CD4-positive, alpha-beta T cell treated with Interleukin-2 at 100 ng/mL for 4 hours (primary cell): ENCODE measurements around the gene DSE.

Experiments used
- DNase-seq: peaks from one replicate; pipeline ENCODE4 v3.0.0-alpha.2; 2020; ENCODE audit warnings: low spot score

DSE gene

DNA sequence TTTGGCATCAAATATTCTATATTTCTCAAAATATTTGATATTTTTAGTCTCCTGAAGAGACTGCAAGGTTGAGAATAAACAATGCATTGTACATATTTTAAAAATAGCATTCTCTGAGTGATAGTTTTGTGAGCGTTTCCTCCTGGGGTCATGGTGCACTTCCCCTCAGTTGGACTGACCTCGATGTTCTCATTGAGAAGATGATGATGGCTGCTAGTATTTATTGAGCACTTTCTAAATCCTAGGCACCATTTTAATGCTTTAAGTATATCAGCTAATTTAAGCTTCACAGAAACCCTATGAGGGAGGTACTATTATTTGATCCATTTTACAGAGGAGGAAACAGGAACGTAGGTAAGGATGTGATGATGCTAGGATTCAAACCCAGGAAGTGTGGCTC is 18.2 kb downstream of the DSE start:
- DNase-seq: no peak

DNA sequence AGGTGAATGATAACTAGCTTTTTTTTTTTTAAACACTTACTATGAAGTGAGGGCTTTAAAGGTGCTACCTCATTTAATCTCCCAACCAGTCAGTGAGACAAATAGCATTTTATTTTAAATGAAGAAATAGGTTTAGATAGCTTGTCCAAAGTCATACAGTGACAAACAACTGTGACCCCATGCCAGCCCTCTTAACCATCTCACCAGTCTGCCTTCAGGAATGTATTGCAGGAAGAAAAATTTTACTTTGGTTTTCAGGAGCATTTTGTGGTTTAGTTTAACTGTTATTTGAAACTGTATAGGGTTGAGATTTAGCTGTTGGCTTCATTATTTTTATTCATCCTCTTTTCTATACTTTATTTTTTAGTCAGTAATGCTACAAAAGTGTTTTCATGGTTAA is 18.6 kb downstream of the DSE start:
- DNase-seq: no peak

DNA sequence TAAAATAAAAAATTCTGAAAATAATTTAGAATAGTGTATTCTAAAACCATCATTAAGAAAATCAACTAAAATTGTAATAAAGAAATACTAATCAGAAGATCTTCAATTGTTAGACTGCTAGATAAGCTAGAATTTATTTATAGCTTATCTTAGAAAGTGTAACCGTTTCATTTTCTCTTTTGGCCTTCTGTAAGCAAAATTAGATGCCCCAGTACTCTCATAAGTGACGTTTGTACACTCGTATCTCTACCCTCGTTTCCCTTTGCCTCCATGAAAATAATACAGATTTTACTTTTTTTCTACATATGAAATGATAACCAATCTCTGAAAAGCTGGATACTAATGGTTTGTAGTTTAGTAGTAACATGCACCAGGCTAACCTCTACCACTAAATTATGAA is 19.8 kb downstream of the DSE start:
- DNase-seq: no peak

DNA sequence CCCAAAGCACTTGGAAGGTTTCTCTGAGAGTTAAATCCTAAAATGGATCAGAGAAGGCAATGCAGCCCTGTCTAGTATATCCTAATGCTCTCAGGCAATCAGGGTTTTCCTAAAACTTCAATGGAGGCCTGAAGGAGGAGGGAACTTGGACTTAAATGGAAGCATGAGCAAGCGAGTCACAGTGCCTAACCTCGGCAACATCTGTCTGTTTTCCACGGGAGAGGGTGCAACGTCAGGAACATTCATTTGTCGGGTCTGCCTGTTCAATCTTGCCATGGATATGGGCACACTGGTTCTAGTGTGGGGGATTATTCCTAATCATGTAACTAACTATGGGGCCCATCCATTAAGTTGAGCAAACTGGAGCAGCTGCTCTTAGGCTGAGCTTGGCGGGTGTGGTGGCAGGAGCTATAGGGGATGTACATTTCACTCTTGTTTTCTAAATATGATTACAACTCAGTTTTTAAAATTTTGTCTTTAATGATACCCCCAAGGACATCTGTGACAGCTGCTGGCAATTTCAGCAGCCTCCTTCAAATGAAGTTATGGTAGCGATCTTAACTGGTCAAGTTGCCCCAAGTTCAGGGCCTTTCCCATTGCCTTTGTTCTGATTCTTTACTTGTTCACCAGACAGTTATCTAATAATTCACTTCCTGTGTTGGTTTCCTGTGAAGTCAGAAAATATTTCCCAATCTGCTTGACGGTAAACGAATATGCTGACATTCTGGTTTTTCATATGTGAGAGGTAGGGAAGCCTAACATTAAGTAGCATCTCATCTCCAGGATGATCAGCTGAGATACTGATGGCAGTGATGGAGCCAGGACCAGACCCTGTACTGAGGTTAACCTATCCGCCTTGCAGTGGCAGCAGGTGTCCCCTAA is 21.6 kb downstream of the DSE start:
- peak; percentile 52 for DNase-seq

DNA sequence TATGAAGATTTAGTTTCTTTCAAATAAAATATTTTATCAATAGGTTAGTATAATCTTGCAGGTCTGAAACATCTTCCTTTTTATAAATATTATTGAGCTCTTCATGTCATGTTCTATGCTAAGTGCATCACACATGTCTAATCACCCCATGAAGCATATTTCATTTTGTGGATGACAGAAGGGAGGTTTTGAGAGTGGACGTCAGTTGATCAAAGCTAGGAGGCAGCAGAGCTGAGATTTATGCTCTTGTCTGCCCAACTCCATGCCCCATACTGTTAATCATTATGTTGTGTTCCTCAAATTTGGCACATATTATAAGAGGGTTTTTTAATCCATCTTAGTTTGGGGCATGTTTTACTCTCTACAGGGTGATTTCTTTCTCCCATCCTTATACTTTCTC is 22.7 kb downstream of the DSE start:
- no peak for DNase-seq

DNA sequence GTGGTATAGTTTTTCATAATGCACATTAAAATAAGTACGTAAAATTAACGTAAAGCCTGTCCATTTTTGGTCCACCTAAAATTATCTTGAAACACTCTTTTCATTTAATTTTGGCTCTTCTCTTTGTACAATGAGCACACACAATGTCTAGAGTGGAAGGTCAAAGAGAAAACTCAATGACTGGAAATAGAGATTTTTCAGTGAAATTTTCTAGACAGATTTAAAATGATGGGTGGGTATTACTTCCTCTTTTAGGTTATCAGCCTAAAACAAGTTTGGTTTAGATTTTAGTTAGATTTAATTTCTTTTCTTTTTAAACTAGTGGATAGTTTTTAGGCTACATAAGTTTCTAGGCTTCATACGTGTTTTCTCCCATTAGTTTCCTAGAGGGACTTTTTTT is 24.9 kb downstream of the DSE start:
- no peak for DNase-seq

DNA sequence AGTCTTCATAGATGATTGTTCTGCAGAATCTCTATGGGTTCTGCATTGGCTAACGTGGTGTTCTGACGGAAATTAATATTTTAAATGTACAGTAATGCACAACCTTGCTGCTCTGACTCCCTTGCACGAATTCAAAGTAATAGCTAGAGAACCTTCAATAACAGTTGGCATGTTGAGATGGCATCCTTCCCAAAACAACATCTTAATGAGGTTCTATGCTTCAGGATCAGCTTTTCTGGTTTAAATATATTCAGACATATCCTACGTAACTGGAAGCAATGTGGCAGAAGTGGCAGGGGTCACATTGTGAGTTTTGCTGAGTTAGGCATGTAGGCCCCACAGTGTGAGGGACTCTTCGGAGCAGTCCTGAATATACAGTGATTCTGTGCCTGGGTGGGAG is 25.7 kb downstream of the DSE start:
- DNase-seq: no peak

DNA sequence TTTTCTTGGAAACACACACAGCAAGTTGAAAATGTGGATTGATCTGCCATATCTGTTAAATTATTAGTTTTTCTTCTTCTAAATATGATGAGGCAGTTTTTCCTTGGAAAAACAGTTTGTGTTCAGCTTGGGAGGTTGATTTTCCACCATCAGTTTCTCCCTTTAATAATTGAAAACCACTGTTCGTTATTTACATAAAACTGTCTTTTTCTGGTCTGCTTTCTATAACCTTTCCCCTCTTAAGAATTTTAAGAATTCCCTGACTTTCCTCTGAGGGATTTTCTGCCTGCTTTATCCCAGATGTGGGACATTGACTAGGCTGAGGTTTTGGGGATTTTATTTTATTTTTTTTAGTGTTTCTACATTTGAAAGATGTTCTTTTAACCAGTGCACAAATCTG is 27.2 kb downstream of the DSE start:
- no peak for DNase-seq

DNA sequence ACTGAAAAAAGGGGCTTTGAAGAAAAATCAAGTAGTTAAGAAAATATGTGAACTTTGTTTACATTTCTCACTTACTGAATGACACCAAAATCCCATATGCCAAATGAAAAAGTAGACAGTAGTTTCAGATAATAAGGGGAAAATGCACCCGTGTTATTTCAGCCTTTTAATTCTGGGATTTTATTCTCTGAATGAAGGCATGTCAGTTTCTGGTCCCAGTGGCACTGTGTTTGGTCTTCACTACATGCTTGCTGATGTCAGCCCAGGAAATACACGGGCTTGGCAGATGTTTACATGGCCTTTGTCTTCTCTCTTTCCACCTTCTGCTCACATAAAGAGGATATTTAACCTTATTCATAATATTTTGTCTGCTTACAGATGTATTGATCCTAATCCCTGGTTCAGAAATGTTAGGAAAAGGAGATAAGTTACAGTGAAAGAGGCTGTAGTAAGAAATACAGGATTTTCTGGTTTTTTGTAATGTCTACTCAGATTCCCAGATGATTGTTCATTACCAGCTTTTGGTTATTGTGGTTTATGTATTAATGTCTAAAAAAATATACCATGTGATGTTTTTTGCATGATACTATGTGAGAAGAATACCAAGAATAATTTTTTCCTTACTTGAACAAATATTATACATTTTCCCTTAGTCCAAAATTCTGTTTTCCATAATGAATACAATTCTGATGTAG is 27.7 kb downstream of the DSE start:
- DNase-seq: no peak

DNA sequence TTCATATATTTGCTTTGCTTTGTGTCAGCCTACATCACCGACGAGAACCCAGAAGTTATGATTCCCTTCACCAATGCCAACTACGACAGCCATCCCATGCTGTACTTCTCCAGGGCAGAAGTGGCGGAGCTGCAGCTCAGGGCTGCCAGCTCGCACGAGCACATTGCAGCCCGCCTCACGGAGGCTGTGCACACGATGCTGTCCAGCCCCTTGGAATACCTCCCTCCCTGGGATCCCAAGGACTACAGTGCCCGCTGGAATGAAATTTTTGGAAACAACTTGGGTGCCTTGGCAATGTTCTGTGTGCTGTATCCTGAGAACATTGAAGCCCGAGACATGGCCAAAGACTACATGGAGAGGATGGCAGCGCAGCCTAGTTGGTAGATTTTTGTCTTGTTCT is 28.5 kb downstream of the DSE start:
- no peak for DNase-seq

DNA sequence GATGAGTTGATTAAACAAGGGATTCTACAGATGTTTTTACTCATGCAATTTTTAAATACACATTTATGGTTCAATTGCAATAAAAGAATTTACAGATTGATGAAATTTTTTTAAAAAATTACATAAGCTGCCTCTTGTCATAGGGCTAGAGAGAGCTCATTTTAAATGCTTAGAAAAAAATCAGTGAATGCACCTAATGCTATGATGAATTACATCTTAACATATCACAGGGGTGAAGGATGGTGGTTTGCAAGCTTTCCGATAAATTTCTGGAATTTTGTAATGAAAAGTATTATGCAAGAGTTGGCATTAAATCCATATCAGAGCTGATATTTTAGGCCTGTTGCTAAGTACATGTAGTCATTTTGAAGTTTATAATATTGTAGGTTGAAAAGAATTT is 29.6 kb downstream of the DSE start:
- no peak for DNase-seq

DNA sequence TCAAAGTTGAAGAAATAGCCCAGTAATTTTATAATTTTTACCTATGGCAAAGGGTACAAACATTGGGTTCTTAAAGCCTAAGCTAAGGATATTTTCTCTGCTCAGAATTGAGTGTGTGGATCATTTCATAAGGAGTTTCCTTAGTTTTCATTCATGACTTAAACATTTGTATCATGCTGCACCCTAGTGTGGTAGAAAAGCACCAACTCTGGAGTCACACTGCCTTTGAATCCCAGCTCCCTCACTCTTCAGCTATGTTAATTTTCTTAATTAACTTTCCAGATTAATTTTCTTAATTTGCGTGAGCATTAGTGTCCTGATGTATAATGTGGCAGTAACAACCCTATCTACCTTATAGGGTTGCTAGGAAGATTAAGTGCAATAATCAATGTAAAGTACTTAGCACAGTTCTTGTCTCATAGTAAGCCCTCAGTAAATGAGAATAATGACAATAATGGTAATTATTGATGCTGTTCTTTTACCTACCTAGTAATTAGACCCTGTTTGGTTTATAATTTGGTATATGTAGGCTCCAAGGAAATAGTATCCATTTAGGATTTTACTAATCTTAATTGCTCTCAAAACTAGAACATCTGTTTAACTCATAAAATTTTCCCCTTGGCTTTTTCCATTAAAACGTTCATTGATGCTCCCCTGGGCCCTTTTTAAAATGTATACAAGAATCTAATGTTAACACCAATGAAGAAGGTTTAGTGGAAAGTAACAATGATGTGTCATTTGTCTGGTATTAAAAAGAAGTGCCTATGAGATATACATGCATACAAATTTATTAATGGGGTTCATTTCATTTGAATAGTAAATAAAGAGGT is 31.6 kb downstream of the DSE start:
- no peak for DNase-seq

DNA sequence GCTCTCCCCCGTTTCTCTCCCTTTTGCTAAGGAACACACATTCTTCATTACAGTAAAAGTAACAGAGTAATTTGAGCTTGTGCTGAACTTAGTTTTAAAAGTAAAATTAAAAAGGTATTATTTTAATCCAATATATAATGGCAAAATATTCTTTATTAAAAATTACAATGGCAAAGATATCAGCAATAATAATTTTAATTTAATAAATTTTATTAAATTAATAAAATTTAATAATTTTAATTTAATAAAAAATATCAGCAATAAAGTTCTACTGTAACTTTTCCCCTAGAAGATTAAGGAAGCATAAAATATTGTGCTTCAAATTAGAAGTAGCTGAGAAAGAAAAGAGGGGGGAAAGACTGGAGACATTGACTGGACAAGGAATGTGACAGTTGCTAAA is 32.5 kb downstream of the DSE start:
- DNase-seq: no peak

DNA sequence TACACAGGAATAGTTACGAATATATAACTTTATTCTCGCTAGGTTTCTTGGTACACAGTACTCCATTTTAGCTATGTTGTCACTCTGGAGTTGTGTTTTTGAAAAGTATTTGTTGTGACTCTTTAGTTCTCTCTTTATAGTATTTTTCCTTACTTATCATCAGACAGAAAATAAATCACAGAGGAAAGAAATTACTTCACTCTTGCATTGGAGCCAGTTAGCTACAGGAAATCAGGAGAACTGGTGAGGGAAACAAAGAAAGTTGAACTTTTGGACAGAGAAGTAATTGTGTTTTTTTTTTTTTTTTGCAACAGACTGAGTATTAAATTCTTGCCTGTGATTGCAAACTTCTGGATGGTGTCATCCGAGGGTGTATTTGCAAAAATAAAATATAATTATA is 33.9 kb downstream of the DSE start:
- no peak for DNase-seq

DNA sequence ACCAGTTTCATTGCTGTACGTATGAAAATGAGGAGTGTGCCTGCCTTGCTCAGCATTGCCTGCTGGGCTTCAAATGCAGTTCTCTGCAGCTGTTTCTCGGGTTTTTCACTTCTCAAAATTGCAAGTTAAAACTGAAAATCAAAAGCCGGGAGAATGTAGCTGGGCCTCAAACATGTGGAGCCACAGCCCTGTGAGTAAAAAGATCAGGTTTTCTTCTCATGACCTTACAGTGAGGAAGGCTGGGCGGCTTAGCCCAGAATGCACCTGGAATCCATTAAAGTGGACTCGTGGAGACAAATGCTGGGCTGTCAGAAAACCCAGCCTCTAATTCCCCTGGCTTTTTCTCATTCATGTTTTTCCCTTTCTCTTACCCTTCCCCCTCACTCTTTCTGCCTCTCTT is 34.4 kb downstream of the DSE start:
- DNase-seq: no peak

DNA sequence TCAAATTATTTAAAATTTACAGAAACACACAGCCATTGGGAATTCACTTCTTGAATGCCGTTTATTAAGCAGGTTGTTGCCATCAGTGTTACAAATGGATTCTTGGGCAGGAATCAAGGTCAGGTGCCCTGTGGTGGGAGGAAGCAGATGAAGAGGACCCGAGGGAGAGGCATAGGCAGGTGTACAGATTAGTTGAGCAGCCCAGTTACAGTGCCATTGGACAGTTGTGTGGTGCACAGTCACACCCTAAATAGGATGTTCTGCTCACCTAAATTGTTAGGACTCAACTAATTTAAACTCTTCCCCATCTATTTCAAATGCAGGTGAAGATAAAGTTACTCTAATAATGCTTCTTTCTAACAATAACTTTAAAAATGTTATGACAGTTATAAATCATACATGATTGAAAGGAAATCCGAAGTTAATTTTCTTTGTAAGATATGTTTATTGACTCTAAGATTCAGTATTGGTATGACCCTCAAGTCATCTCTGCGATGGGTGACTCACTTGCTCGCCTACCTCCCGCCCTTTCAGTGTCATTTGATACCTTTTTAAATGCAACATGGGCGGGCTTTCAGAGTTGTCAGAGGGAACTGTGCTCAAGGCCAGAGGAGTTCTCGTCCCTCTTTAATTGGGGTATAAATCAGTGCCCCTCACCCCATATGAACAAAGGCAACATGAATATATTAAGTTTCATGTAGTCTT is 35.1 kb downstream of the DSE start:
- DNase-seq: no peak

DNA sequence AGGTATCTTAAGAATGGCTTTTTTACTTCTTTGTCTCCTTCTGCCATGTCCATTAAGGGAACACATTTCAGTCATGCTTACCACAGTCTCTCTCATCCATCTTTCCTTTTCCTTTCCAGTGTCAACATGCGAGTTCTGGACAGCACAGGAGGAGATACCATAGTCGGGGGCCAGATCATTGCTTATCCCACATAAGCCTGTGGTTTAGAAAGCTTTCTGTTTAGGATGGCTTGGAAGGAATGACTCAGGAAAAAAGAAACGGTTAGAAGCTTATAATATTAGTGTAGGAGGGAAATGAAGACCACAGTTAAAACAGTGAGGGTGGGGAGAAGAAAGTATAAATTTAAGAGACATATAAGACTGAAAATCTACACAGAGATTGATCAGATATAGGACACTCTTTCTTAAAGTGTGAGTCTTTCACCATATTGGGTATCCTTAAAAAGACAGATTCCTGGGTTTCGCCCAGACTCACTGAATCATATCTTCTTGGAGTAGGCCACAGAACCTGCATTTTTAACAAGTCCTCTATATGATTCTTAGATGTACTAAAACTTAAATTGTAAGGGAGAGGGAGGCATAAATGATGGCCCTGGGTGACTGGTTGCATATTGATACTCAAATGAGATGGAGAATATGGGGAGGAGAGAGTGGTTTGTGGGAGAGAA is 36.1 kb downstream of the DSE start:
- DNase-seq: no peak

DNA sequence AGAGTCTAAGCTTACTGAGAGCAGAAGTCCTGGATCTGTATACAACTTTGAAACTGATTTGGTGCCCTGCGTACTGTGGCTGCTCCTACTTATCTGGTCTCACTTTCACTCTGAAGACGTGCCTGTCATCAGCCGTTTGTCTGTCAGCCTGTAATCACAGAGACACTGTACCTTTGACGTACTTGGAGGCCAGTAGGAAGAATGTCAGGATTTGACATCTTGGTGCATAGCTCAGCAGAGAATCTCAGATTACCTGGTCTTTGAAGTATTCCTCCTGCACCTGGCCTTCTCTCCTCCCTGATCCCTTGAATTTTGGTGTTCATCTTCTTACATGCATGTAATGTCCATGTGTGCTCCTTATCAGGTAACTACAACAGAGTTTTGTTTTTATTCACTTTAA is 37.7 kb downstream of the DSE start:
- DNase-seq: no peak

DNA sequence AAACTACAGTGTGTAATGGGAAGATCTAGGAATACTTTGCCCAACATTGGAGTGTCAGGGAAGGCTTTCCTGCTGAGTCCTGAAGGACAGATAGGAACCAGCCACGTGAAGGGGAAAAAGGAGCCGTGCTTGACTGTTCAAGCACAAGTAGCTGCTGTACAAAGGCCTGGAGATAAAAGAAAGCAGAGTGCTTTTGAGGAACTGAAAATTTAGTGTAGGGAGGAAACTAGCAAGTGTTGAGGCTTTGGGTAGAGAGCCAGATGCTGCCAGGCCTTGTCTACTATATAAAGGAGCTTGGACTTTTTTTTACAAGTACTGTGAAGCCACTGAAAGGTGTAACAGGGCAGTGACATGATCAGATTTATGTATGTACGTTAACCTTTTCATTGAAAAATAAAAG is 39.0 kb downstream of the DSE start:
- DNase-seq: no peak

DNA sequence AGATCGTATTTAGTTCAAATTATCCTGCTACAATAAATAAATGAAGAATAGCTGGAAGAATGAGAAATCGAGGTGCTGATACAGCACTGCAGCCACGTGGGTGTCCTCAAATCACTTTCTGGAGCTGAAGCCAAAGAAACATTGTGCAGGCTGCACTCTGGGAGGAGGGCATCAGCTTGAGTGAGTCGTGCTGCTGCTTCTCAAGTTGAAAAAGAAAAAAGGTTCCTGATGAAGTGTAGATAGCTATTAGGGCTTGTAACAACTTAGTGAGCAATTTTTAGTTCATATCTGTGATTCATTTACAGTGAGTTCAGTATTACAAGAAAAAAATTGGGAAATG is 40.5 kb downstream of the DSE start:
- no peak for DNase-seq

DNA sequence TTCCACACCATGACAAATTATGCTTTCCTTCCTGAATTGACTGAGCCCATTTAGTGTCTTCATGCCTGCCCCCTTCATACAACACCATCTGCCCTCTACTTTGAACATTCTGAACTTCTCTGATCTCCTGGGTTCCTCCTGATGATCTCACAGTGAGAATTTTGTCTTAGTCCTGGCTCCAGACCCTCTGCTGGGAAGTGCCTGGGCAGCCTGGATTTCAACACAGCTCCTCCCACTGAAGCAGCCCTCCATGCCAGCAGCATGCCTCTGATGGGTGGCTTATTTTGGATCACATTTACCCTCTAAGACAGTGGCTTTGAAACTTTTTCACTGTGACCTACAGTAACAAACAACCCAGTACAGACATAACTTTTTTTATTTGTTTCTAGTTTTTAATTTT is 41.5 kb downstream of the DSE start:
- DNase-seq: no peak

DNA sequence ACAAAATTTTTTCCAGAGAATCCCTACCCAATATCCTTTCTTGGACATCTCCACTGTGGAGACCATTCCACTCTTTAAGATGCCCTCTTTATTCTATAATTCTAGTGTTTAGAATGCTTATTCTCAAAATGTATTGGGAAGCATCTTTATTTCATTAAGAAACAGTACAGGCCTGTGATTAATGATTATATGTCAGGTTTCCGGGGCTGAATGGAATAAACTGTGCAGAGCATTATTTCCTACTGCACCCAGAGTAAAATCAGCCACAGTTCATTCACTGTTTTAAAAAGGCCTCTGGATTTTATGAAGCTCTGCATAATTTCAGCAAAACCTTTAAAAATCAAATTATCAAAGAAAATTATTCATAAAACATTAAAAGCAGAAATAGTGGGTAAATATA is 42.6 kb downstream of the DSE start:
- no peak for DNase-seq
